ENCODE data around the gene FAM200B. TPM values are rescaled to one million over a fixed set of nuclear protein-coding genes. Genes with fewer than 3 reads are reported as not detected.

FAM200B gene
- total and polyA plus RNA-seq, 2 experiments from 2014 or later, result 34.4 to 88.0 TPM

DNA sequence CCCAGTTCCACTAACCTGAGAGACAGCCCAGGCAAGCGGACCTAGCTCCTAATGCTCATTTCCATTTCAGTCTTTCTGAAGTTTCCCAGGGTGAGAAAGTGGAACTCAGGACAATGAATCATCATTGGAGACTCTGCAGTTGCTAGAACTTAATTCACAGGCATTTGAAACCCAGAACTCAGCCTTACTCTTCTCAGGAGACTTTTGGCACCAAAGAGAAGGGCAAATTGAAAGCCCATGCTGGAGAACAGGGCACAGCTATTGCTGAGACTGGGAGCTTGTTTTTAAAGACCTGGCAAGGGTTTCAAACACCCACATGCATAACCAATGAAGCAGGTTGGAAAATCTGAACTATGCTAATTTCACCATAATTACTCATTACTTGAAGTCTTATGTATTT, 57.2 kb downstream of the FAM200B start (continued):
- TF ChIP-seq ZNF462 (CRISPR knock-in tag; IDR thresholded peaks at IDR 0.05), result no peak
- no peak for TF ChIP-seq STAT1 (IDR thresholded peaks at IDR 0.05; ENCODE audit: unreplicated experiment)
- TF ChIP-seq ZNF331 (CRISPR knock-in tag; IDR thresholded peaks at IDR 0.05; ENCODE audit: low read depth), result no peak
- TF ChIP-seq CTCF (conservative IDR thresholded peaks at IDR 0.05; ENCODE audit: low read depth in 2 of 2), result no peak
- no peak for TF ChIP-seq NANOG (IDR thresholded peaks at IDR 0.05; ENCODE audit: borderline replicate concordance)
- no peak for TF ChIP-seq EZH2 (IDR thresholded peaks at IDR 0.05; ENCODE audit: low read depth, unreplicated experiment)

Other genes starting within 250 kb of the FAM200B start
- gene CC2D2A, start 211.9 kb upstream of the FAM200B start, total RNA-seq (2014; rRNA removed; shearing (Covaris generic)), result 9.4 and 15.8 TPM in 2 replicates
- 11.1 and 13.9 TPM in 2 replicates for gene CC2D2A, start 211.9 kb upstream of the FAM200B start, polyA plus RNA-seq (2016; fragmentation: Nextera tagmentation; extraction: Ambion mirVana)
- 74.7 and 81.9 TPM in 2 replicates for gene FBXL5, start 26.5 kb upstream of the FAM200B start, total RNA-seq (2014; rRNA removed; shearing (Covaris generic))
- 55.7 and 58.7 TPM in 2 replicates for gene FBXL5, start 26.5 kb upstream of the FAM200B start, polyA plus RNA-seq (2016; fragmentation: Nextera tagmentation; extraction: Ambion mirVana)
- gene BST1, start 21.2 kb downstream of the FAM200B start, total RNA-seq (2014; rRNA removed; shearing (Covaris generic)), result 1.4 and 1.8 TPM in 2 replicates
- gene BST1, start 21.2 kb downstream of the FAM200B start, polyA plus RNA-seq (2016; fragmentation: Nextera tagmentation; extraction: Ambion mirVana), result 0.99 and 1.3 TPM in 2 replicates
- gene CD38, start 96.5 kb downstream of the FAM200B start, total RNA-seq (2014; rRNA removed; shearing (Covaris generic)), result 0.04 and 0.17 TPM in 2 replicates
- gene CD38, start 96.5 kb downstream of the FAM200B start, polyA plus RNA-seq (2016; fragmentation: Nextera tagmentation; extraction: Ambion mirVana), result 0.10 and 0.24 TPM in 2 replicates

All from GM23338 (cell line).